H9 (cell line): ENCODE results near the gene C1QA. TPM values are rescaled to one million over a fixed set of nuclear protein-coding genes. Genes with fewer than 3 reads are reported as not detected.

Experiments used
- DNase-seq: peaks from one replicate; pipeline ENCODE4 v3.0.0-alpha.2; 2017
- H2AFZ ChIP-seq: one replicate; pipeline ENCODE4 v1.6.1; 2013; ENCODE audit warnings: mild to moderate bottlenecking, low read length, control low read depth, moderate library complexity
- H2AK5ac ChIP-seq: 2 replicates; pipeline ENCODE4 v1.6.1; 2013; ENCODE audit warnings: low read length, control low read depth, mixed read lengths; ENCODE audit not compliant: insufficient read length
- H2BK120ac ChIP-seq: one replicate; pipeline ENCODE4 v1.6.1; 2013; ENCODE audit warnings: low read depth, mild to moderate bottlenecking, low read length, control low read depth, inconsistent platforms; ENCODE audit not compliant: poor library complexity, severe bottlenecking
- H2BK12ac ChIP-seq: 2 replicates; pipeline ENCODE4 v1.6.1; 2013; ENCODE audit warnings: low read length, control low read depth, mixed read lengths, low read depth; ENCODE audit not compliant: insufficient read length
- H2BK15ac ChIP-seq: 2 replicates; pipeline ENCODE4 v1.6.1; 2013; ENCODE audit warnings: low read depth, low read length, control low read depth
- H2BK20ac ChIP-seq: one replicate; pipeline ENCODE4 v1.6.1; 2013; ENCODE audit warnings: low read depth, mild to moderate bottlenecking, low read length, control low read depth, inconsistent platforms; ENCODE audit not compliant: poor library complexity, severe bottlenecking
- H2BK5ac ChIP-seq: 2 replicates; pipeline ENCODE4 v1.6.1; 2013; ENCODE audit warnings: low read length, control low read depth, mixed read lengths; ENCODE audit not compliant: insufficient read length
- H3K14ac ChIP-seq: 2 replicates; pipeline ENCODE4 v1.6.1; 2013; ENCODE audit warnings: low read length, control low read depth; ENCODE audit not compliant: insufficient read depth
- H3K18ac ChIP-seq: 2 replicates; pipeline ENCODE4 v1.6.1; 2013; ENCODE audit warnings: low read depth, mild to moderate bottlenecking, mixed read lengths, low read length, control low read depth; ENCODE audit not compliant: insufficient read length
- H3K23ac ChIP-seq: 2 replicates; pipeline ENCODE4 v1.6.1; 2013; ENCODE audit warnings: low read length, control low read depth, mixed read lengths, low read depth; ENCODE audit not compliant: insufficient read length
- H3K23me2 ChIP-seq: 2 replicates; pipeline ENCODE4 v1.6.1; 2013; ENCODE audit warnings: low read depth, mild to moderate bottlenecking, mixed read lengths, low read length, control low read depth; ENCODE audit not compliant: insufficient read length, poor library complexity, severe bottlenecking
- H3K27ac ChIP-seq: 2 replicates; pipeline ENCODE4 v1.5.1; 2013; ENCODE audit warnings: low read length, control low read depth, mixed read lengths, low read depth; ENCODE audit not compliant: insufficient read length
- H3K27me3 ChIP-seq: 2 replicates; pipeline ENCODE4 v1.6.1; 2013; ENCODE audit warnings: low read length, control low read depth, inconsistent platforms; ENCODE audit not compliant: insufficient read depth
- H3K4ac ChIP-seq: 2 replicates; pipeline ENCODE4 v1.6.1; 2013; ENCODE audit warnings: low read depth, mild to moderate bottlenecking, control low read depth, inconsistent platforms, low read length, moderate library complexity
- H3K4me1 ChIP-seq: 2 replicates; pipeline ENCODE4 v1.6.1; 2013; ENCODE audit warnings: low read length, control low read depth, inconsistent platforms; ENCODE audit not compliant: insufficient read depth
- H3K4me2 ChIP-seq: 2 replicates; pipeline ENCODE4 v1.6.1; 2013; ENCODE audit warnings: low read length, control low read depth, mixed read lengths; ENCODE audit not compliant: insufficient read length, insufficient read depth
- H3K56ac ChIP-seq: 2 replicates; pipeline ENCODE4 v1.6.1; 2013; ENCODE audit warnings: low read depth, mild to moderate bottlenecking, mixed read lengths, low read length, control low read depth; ENCODE audit not compliant: insufficient read length
- H3K79me1 ChIP-seq: 2 replicates; pipeline ENCODE4 v1.6.1; 2013; ENCODE audit warnings: low read depth, mild to moderate bottlenecking, moderate library complexity, low read length, control low read depth, inconsistent platforms; ENCODE audit not compliant: insufficient read depth, poor library complexity, severe bottlenecking
- H3K79me2 ChIP-seq: 2 replicates; pipeline ENCODE4 v1.6.1; 2013; ENCODE audit warnings: low read length, control low read depth, inconsistent platforms; ENCODE audit not compliant: insufficient read depth
- H3K9ac ChIP-seq: 2 replicates; pipeline ENCODE4 v1.6.1; 2013; ENCODE audit warnings: low read length, control low read depth, mixed read lengths; ENCODE audit not compliant: insufficient read length; ENCODE audit errors: extremely low read depth
- H3K9me3 ChIP-seq: one replicate; pipeline ENCODE4 v1.6.1; 2013; ENCODE audit warnings: low read depth, low read length, inconsistent platforms; ENCODE audit not compliant: control insufficient read depth
- H3T11ph ChIP-seq: one replicate; pipeline ENCODE4 v1.6.1; 2013; ENCODE audit warnings: mild to moderate bottlenecking, low read length, control low read depth, inconsistent platforms
- H4K20me1 ChIP-seq: one replicate; pipeline ENCODE4 v1.6.1; 2013; ENCODE audit not compliant: control insufficient read depth, insufficient read length, insufficient read depth
- H4K5ac ChIP-seq: 2 replicates; pipeline ENCODE4 v1.6.1; 2013; ENCODE audit warnings: low read depth, mild to moderate bottlenecking, mixed read lengths, low read length, control low read depth; ENCODE audit not compliant: insufficient read length
- H4K8ac ChIP-seq: replicated peaks from 2 replicates; pipeline ENCODE4 v1.6.1; 2013; ENCODE audit warnings: low read length, control low read depth, mixed read lengths, low read depth; ENCODE audit not compliant: insufficient read length
- H4K91ac ChIP-seq: 2 replicates; pipeline ENCODE4 v1.6.1; 2013; ENCODE audit warnings: low read depth, mild to moderate bottlenecking, moderate library complexity, mixed read lengths, low read length, control low read depth; ENCODE audit not compliant: insufficient read length
- H3K27ac Mint-ChIP-seq, 3 experiments: 2 replicates in 2 of 3; 3 replicates in 1 of 3; pipeline ENCODE4 v1.8.0; 2020 to 2021; ENCODE audit warnings: mixed read lengths in 3 of 3, mild to moderate bottlenecking in 1 of 3, moderate library complexity in 1 of 3
- H3K27me3 Mint-ChIP-seq: 2 replicates; pipeline ENCODE4 v1.8.0; 2021; ENCODE audit warnings: low read depth, mild to moderate bottlenecking, moderate library complexity, mixed read lengths
- H3K36me3 Mint-ChIP-seq, 3 experiments: 2 replicates in 2 of 3; 3 replicates in 1 of 3; pipeline ENCODE4 v1.8.0; 2020 to 2021; ENCODE audit warnings: low read depth in 3 of 3, mixed read lengths in 3 of 3; ENCODE audit not compliant: insufficient read depth in 1 of 3
- H3K4me1 Mint-ChIP-seq, 2 experiments: 2 replicates each; pipeline ENCODE4 v1.8.0; 2020; ENCODE audit warnings: mixed read lengths in 2 of 2
- H3K4me3 Mint-ChIP-seq, 2 experiments: 2 replicates in 1 of 2; 3 replicates in 1 of 2; pipeline ENCODE4 v1.8.0; 2020 to 2021; ENCODE audit warnings: mild to moderate bottlenecking in 2 of 2, mixed read lengths in 2 of 2, moderate library complexity in 1 of 2
- H3K9me3 Mint-ChIP-seq, 2 experiments: 2 replicates in 1 of 2; 3 replicates in 1 of 2; pipeline ENCODE4 v1.8.0; 2020; ENCODE audit warnings: mild to moderate bottlenecking in 2 of 2, mixed read lengths in 2 of 2, moderate library complexity in 1 of 2
- WGBS: extraction: QIAGEN DNeasy Blood & Tissue Kit; methylation state at CpG from one replicate; pipeline ENCODE4 v1.1.7; 2013; ENCODE audit warnings: missing lambda C conversion rate, low lambda C conversion rate, mixed read lengths; ENCODE audit not compliant: insufficient read length; ENCODE audit errors: extremely low coverage; 5-methylcytosine and 5-hydroxymethylcytosine counted together
- total RNA-seq: library from RNA; stranded (reverse); gene quantifications from 2 replicates; pipeline ENCODE4 v1.2.1, GENCODE V29; 2021
- TF ChIP-seq, protein P1 (sequence below): fragments of 200-600 bp; sonication (generic); conservative IDR thresholded peaks from 3 replicates; pipeline ENCODE4 v1.8.0; 2021; ENCODE audit warnings: antibody characterized with exemption, mild to moderate bottlenecking

Gene C1QA
- total RNA-seq, 1 experiment from 2014 or later = not detected

DNA sequence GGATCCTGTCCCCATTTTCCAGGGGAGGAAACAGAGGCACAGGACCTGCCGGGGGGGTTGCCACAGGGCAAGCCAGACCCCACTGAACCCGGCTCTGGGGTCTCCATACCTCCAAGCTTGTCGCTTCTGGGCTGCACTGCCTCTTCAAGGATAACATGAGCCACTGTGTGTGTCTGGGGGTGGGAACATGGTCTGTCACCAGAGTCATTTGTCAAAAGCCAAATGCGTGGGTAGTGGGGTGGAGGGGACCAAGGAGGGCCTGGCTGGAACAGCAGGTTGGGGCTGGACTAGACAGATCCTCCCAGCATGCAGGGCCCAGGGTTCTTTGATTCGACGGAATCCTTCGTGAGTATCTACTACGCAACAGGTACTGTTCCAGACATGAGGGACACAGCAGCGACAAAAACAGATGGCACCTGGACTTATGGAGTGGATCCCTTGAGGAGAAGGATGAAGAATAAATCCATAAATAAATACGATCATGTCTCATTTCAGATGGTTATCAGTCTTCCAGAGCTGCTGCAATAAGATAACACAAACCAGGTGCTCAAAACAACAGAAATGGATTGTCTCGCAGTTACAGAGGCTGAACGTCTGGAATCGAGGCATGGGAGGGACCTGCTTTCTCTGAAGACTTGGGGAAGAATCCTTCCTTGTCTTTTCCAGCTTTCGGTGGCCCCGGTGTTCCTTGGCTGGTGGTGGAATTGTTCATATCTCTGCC is 45.3 kb downstream of the C1QA start:
- H2BK120ac ChIP-seq = no peak overlapping the region
- peaks cover 7% of the 10 kb centered on the region; the same call in 1 of the 2 replicates for H3K4me1 ChIP-seq
- no peaks in the 10 kb centered on the region for H3K79me2 ChIP-seq
- TF ChIP-seq, protein P1, sequence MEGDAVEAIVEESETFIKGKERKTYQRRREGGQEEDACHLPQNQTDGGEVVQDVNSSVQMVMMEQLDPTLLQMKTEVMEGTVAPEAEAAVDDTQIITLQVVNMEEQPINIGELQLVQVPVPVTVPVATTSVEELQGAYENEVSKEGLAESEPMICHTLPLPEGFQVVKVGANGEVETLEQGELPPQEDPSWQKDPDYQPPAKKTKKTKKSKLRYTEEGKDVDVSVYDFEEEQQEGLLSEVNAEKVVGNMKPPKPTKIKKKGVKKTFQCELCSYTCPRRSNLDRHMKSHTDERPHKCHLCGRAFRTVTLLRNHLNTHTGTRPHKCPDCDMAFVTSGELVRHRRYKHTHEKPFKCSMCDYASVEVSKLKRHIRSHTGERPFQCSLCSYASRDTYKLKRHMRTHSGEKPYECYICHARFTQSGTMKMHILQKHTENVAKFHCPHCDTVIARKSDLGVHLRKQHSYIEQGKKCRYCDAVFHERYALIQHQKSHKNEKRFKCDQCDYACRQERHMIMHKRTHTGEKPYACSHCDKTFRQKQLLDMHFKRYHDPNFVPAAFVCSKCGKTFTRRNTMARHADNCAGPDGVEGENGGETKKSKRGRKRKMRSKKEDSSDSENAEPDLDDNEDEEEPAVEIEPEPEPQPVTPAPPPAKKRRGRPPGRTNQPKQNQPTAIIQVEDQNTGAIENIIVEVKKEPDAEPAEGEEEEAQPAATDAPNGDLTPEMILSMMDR = no peak
- no peak overlapping the region for H2BK20ac ChIP-seq
- H3K4me3 Mint-ChIP-seq = no peak overlapping the region
- no peaks in the 10 kb centered on the region for H4K20me1 ChIP-seq
- no peak for DNase-seq
- no peak overlapping the region for H3K18ac ChIP-seq
- no peak overlapping the region for H3K23ac ChIP-seq
- no peaks in the 10 kb centered on the region for H3K9me3 ChIP-seq
- H3K79me1 ChIP-seq = no peaks in the 10 kb centered on the region
- H3K27ac Mint-ChIP-seq = no peak overlapping the region; a peak in 1 of 7 replicates
- no peak overlapping the region for H2BK15ac ChIP-seq
- no peak overlapping the region for H2AFZ ChIP-seq
- no peak overlapping the region for H4K5ac ChIP-seq
- no peak overlapping the region for H3K4ac ChIP-seq
- no peak overlapping the region for H3K4me2 ChIP-seq
- peaks cover 3 to 8% of the 10 kb centered on the region in 2 experiments for H3K4me1 Mint-ChIP-seq
- no peak overlapping the region for H4K91ac ChIP-seq
- H4K8ac ChIP-seq = no peak overlapping the region
- H2BK12ac ChIP-seq = no peak overlapping the region
- no peak overlapping the region for H3K27ac ChIP-seq
- H2AK5ac ChIP-seq = no peak overlapping the region
- no peak overlapping the region for H3T11ph ChIP-seq
- no peaks in the 10 kb centered on the region for H3K23me2 ChIP-seq
- H2BK5ac ChIP-seq = no peak overlapping the region
- H3K56ac ChIP-seq = no peak overlapping the region
- no peak overlapping the region for H3K9ac ChIP-seq
- no peaks in the 10 kb centered on the region for H3K9me3 Mint-ChIP-seq
- no peaks in the 10 kb centered on the region for H3K27me3 ChIP-seq
- H3K27me3 Mint-ChIP-seq = peaks cover 10% of the 10 kb centered on the region
- no CpG with 5 or more reads among the region's 15 CpGs for WGBS
- H3K36me3 Mint-ChIP-seq = no peaks in the 10 kb centered on the region
- no peak overlapping the region; the same call in 1 of the 2 replicates for H3K14ac ChIP-seq
